Mucosa of descending colon (tissue), 3 donors: ENCODE measurements around the gene FGF18. TPM values are rescaled to one million over a fixed set of nuclear protein-coding genes. Genes with fewer than 3 reads are reported as not detected.
A peak's percentile ranks its signal among the peaks of the same experiment; 100 is the strongest.

ENCODE experiments used
- ATAC-seq: fragments of 200-7000 bp; cut with Tn5 transposase; one replicate; pipeline ENCODE4 v1.9.1; 2020; ENCODE audit warnings: mild to moderate bottlenecking, moderate library complexity
- DNase-seq, 3 donors: peaks; one replicate each; pipeline ENCODE4 v3.0.0-alpha.2; 2020
- H3K36me3 ChIP-seq: fragments of 200-600 bp; one replicate; pipeline ENCODE4 v1.8.0; 2021; ENCODE audit warnings: low read depth, mild to moderate bottlenecking
- H3K4me1 ChIP-seq: fragments of 200-600 bp; one replicate; pipeline ENCODE4 v1.8.0; 2021; ENCODE audit warnings: low read depth, mild to moderate bottlenecking
- H3K4me3 ChIP-seq: fragments of 200-600 bp; one replicate; pipeline ENCODE4 v1.8.0; 2021; ENCODE audit warnings: mild to moderate bottlenecking
- H3K9me3 ChIP-seq: fragments of 200-600 bp; one replicate; pipeline ENCODE4 v1.8.0; 2021; ENCODE audit warnings: mild to moderate bottlenecking
- CTCF ChIP-seq: fragments of 200-600 bp; IDR thresholded peaks from one replicate; pipeline ENCODE4 v1.8.0; 2022; ENCODE audit warnings: antibody characterized with exemption, mild to moderate bottlenecking
- intact Hi-C, 2 donors: fragments of 100-400 bp; cut with DNase I in 1 of 2; cut with micrococcal nuclease in 1 of 2; formaldehyde crosslinking; loops; one replicate each; pipeline versions ENCODE4 v1.11.0 to v1.11.1; 2022; cut with DNase I, micrococcal nuclease
- total RNA-seq, 3 donors: library from RNA; stranded (reverse); fragmentation: NEBNext Ultra II Directional in 2 of 3; extraction: Animal tissue kit (Norgen Biotek cat#: 25700) in 2 of 3; gene quantifications; one replicate each; pipeline versions ENCODE4 v1.2.1 to v1.2.4, GENCODE V29; 2021 to 2023
- donor health status: DM: no; HTN: no; CAD: no; lungs with moderate emphysema.
- donor health status: DM: no; HTN: no; CAD: no.
- donor health status: DM: no; HTN: yes; CAD: no.

The FGF18 gene
- total RNA-seq, 3 donors from 2014 or later = 0.16 to 0.63 TPM; not detected in 1

- intact Hi-C loops = loop anchor here in 1 of 2 donors (10.0 kb wide), 1 partner anchor 616 kb away; no protein-coding TSS in a partner anchor
- TF ChIP-seq CTCF = no peak
- no peaks in the 10 kb centered on the region for H3K9me3 ChIP-seq
- DNase-seq (peak in 1 of 3 donors; percentile 9), ATAC-seq (no peak)
- H3K4me1 ChIP-seq = no peaks in the 10 kb centered on the region
- H3K36me3 ChIP-seq = no peaks in the 10 kb centered on the region
- no peak overlapping the region for H3K4me3 ChIP-seq
Measured at GRCh38 chr5:171428809-171429542, 9.5 kb downstream of the FGF18 start.

- no peak overlapping the region for H3K4me3 ChIP-seq
- ATAC-seq (no peak), DNase-seq (peak in 1 of 3 donors; percentile 11)
- H3K4me1 ChIP-seq = no peaks in the 10 kb centered on the region
- intact Hi-C loops = loop anchor here in 1 of 2 donors (10.0 kb wide), 1 partner anchor 615 kb away; no protein-coding TSS in a partner anchor
- no peaks in the 10 kb centered on the region for H3K9me3 ChIP-seq
- no peaks in the 10 kb centered on the region for H3K36me3 ChIP-seq
- TF ChIP-seq CTCF = no peak
Measured at GRCh38 chr5:171429543-171429910, 10.1 kb downstream of the FGF18 start.

GRCh38 chr5:171431251-171431777 lies 11.9 kb downstream of the FGF18 start:
- DNase-seq = no peak
- no peak for TF ChIP-seq CTCF
- H3K9me3 ChIP-seq = no peaks in the 10 kb centered on the region
- H3K4me3 ChIP-seq = no peak overlapping the region
- no peaks in the 10 kb centered on the region for H3K4me1 ChIP-seq
- intact Hi-C loops = no loop called here
- ATAC-seq = no peak
- no peaks in the 10 kb centered on the region for H3K36me3 ChIP-seq

- no peak for DNase-seq
- H3K36me3 ChIP-seq = no peaks in the 10 kb centered on the region
Measured at GRCh38 chr5:171432076-171432475, 12.6 kb downstream of the FGF18 start.

GRCh38 chr5:171432583-171433351 lies 13.3 kb downstream of the FGF18 start:
- Histone ChIP-seq H3K4me3 (no peak overlapping the region), H3K36me3 (no peaks in the 10 kb centered on the region), H3K4me1 (no peaks in the 10 kb centered on the region), H3K9me3 (no peaks in the 10 kb centered on the region)
- DNase-seq (peak in 1 of 3 donors; percentile 29), ATAC-seq (no peak)
- no peak for TF ChIP-seq CTCF
- intact Hi-C loops = no loop called here

More at GRCh38 chr5:171432076-171432475, 12.6 kb downstream of the FGF18 start:
- TF ChIP-seq CTCF = no peak
- ATAC-seq = no peak
- intact Hi-C loops = no loop called here
- Histone ChIP-seq H3K4me3 (no peak overlapping the region), H3K9me3 (no peaks in the 10 kb centered on the region), H3K4me1 (no peaks in the 10 kb centered on the region)
